OCI-LY3 (cell line): ENCODE measurements around the gene TMEM250.

Experiments
- EZH2phosphoT487 ChIP-seq: fragments of 200-600 bp; shearing (Covaris generic); IDR thresholded peaks from 2 replicates; pipeline ENCODE4 v1.6.1; 2018; ENCODE audit warnings: antibody characterized with exemption, mixed run types, low read depth
- TF ChIP-seq, protein P1 (sequence below): fragments of 200-600, 300-600 bp; sonication (generic); IDR thresholded peaks from 2 replicates; pipeline ENCODE4 v1.5.1; 2014; ENCODE audit warnings: antibody characterized with exemption, low read length, low read depth

DNA sequence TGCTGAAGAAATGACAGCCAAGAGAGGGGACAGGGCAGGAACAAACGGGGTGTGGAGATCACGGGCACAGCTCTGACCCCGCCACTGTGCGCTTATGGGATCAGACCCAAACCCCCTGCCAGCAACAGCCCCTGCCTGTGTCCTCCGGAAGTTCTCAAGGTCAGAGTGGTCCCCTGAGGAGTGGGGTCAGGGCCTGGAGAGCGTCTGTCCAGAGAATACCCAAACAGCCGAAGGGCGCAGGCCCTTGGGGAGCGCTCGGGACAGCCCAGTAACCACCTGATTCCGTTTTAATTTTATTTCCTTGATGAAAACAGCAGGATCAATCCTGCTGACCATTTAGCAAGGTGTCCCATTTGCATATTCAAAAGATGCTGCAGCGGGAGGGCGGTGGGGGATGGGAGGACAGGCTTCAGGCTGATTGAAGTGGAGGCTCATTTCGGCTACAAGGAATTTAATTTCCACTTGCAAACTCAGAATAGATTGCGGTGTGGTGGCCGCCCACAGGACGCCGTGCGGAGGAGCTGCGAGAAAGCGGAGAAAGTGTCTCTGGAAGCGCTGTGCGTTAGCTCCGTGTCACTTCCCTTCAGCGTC, 32.6 kb upstream of the TMEM250 start:
- TF ChIP-seq, protein P1, sequence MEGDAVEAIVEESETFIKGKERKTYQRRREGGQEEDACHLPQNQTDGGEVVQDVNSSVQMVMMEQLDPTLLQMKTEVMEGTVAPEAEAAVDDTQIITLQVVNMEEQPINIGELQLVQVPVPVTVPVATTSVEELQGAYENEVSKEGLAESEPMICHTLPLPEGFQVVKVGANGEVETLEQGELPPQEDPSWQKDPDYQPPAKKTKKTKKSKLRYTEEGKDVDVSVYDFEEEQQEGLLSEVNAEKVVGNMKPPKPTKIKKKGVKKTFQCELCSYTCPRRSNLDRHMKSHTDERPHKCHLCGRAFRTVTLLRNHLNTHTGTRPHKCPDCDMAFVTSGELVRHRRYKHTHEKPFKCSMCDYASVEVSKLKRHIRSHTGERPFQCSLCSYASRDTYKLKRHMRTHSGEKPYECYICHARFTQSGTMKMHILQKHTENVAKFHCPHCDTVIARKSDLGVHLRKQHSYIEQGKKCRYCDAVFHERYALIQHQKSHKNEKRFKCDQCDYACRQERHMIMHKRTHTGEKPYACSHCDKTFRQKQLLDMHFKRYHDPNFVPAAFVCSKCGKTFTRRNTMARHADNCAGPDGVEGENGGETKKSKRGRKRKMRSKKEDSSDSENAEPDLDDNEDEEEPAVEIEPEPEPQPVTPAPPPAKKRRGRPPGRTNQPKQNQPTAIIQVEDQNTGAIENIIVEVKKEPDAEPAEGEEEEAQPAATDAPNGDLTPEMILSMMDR, result no peak
- TF ChIP-seq EZH2phosphoT487, result no peak
